GM21360 (cell line): ENCODE results near the gene FTO.

Source experiments
- ATAC-seq: cut with Tn5 transposase; IDR thresholded peaks from one replicate; pipeline ENCODE4 v1.9.1; 2021; ENCODE audit warnings: mild to moderate bottlenecking, moderate library complexity; ENCODE audit not compliant: unreplicated experiment

The FTO gene

DNA sequence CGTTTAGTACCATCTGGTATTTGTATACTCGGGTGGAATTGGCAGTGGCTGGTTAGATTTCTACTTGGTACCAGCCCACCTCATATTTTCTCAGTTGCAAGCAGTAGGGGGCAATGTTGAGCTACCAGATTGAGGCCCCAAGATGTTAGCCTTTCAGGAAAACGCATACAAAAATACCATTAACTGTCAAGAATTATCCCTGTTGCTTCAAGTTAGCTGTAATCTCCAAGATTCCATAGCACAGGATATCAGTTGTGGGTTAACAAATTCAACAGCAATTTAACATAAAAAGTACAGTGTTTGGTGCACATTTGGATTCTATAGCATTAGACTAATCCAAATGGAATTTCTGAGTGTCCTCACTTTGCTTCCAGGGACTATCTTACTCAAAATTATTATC lies 188.2 kb downstream of the FTO start:
- ATAC-seq = no peak

DNA sequence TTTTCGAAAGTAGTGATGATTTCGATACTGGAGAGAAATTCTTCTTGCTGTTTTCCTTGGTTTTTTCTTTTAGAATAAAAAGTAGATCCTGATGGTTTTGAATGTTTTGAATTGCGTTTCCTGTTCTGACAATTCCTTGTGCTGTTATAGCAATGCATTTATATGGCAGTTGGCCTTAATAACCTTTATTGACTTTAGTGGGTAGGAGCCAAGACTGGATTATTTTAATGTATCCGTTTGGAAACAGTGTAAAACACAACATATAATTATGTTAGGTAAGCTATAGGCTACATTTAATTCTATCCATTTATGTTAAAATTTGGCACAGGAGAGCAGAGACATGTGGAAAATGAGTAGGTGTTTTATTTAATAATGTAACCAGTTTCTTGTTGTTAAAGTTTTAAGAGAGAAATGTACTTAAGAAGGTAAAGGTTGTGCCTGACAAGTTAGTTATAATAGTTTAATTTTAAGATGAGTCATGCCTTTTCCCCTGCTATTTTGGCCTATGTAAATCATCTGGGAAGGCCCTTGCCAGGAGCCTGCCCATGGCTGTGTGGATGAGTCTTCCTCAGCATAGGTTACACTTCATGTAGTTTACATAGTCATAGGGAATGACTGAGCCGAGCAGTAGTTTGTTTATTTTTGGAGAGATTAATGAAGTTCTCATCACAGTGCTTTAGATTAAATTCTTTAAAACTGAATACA lies 189.9 kb downstream of the FTO start:
- no peak for ATAC-seq

GRCh38 chr16:53894686-53895085 lies 190.7 kb downstream of the FTO start:
- no peak for ATAC-seq

DNA sequence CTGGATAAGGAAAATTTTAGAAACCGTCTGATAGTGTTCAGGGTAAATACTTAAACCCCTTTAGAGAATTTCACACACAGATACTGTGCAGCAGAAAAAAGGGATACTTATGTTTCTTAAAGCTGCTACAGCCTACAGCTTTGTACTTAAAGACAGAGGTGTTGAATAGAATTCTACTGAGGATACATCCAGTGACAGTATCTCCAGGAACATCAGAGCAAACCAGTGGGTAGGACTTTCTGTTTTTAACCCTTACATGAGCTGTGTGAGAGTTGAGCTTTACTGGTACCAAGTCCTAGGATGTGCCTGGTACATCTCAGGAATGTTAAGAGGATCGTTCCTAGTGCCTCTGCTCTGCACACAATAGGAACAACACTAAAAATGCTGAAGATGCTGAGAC lies 191.5 kb downstream of the FTO start:
- no peak for ATAC-seq

GRCh38 chr16:53895851-53896250 lies 191.9 kb downstream of the FTO start:
- ATAC-seq = no peak

GRCh38 chr16:53896722-53897121 lies 192.8 kb downstream of the FTO start:
- ATAC-seq = no peak

DNA sequence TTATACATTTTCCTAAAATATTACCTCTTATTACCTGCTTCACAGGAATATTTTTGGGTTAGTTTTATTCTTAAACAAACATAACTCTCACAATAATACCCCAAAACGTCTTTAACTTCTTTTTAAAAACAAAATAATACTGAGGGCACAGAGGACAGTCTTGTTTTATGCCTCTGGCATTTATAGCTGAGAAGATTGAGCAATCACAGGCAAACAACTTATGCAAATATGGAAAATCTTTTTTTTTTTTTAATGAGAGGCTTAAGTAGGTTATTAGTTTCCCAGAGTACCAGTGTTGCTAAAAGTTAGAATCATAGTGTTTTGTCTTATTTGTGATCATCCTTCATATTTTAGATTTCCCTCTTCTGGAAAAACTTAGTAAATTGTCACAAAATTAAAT lies 195.0 kb downstream of the FTO start:
- no peak for ATAC-seq

GRCh38 chr16:53899431-53899830 lies 195.5 kb downstream of the FTO start:
- ATAC-seq = no peak

DNA sequence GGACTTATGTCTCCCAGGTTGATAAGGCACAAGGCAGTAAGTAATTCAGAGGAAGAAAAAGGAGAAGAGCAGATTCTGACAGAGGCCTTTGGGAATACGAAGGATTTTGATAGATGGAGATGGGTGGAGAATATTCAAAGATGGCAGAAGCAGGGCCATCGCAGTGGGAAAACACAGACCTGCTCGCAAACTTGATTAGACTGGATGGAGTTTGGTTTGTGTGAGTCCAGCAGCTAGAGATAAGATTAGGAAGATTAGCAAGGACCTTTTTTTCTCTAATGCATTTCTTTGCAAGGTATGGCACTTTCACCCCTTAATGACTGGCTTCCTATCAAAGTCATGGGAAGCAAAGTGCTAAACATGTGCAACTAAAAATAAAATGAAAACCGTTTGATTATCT lies 196.7 kb downstream of the FTO start:
- ATAC-seq = no peak

- ATAC-seq = no peak
These were observed 197.5 kb downstream of the FTO start for GRCh38 chr16:53901408-53901807.

- ATAC-seq = no peak
These were observed 200.6 kb downstream of the FTO start for GRCh38 chr16:53904533-53904932.

GRCh38 chr16:53905028-53905427 lies 201.1 kb downstream of the FTO start:
- no peak for ATAC-seq

GRCh38 chr16:53908731-53909130 lies 204.8 kb downstream of the FTO start:
- no peak for ATAC-seq

DNA sequence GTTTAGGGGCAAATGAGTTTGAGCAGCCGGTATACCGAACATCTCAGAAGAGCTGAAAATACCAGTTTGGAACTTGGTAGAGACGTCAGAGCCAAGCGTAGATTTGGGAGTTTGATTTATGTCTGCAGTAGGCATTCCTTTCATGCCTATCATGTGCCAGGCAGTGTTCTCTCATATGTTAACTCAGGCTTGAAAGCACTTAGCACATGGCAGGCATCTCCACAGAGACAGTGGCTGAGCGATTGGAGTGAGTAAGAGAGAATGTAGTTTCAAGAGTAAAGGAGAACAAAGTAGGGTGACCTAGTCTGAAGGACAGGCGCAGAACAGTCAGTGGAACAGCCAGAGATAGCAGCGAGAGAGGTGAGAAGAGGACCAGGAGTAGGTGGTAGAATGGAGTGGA lies 207.0 kb downstream of the FTO start:
- no peak for ATAC-seq

- ATAC-seq = no peak
These were observed 207.6 kb downstream of the FTO start for GRCh38 chr16:53911513-53911912.

DNA sequence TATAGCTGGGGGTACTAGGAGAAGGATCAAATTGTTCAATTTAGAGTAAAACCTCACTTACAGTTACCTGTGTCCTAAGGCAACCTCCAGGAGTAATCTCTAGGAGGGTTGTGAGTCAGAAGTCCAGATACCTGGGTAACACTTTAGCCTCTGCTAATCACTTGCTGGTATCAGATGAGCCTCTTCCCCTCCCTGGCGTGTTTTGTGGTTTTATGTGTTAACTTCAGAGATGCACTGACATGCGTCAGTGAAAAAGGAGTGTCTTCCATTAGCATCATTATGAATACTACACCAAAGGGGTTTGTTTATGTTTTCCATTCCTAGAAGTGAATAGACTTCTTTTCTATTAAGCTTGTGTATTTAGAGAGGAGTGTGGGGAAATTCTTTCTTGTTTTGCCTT lies 208.2 kb downstream of the FTO start:
- ATAC-seq = no peak

DNA sequence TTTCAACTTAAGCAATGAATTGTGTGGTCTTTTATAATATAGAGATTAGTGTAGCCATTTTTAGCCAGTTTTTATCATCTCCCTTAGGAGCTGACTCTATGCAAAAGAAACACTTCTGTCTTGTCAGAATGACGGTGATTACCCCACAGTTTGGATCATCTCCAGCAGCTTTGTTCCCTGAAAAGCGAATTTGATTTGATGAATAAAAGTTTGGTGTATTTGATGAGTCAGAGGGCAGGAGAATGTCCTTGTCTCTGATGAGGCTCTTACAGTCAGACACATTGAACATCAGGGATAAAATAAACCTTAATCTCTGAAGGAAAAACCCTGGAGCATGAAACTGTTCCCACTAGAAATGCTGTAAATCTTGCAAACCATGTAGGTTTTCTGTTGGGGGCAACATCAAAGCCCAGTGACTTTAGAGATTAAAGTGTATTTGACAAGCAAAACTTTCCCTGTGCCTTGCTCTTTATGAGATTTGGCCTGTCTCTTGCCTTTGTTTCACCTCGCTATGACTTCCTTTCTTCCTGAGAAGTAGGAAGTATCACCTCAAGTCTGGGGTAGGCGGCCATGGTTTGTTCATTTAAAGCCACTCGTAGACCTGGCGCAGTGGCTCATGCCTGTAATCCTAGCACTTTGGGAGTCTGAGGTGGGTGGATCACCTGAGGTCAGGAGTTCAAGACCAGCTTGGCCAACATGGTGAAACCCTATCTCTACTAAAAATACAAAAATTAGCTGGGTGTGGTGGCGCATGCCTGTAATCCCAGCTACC lies 209.3 kb downstream of the FTO start:
- ATAC-seq = no peak

DNA sequence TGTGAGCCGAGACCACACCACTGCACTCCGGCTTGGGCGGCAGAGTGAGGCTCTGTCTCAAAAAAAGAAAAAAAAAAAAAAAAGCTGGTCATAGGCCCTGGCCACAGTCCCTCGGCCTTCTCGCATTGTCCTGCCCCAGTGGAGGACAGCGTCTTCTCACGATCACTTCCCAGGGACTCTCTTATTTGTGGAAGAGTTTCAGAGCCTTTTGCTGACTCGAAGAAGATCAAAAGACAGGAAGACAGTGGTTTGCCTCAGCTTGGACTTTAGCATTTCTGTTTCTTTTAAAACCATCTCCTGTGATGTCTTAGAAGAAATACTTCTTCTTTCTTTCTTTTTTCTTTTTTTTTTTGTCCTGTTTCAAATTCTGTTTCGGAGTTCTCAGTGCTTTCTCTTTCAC lies 210.0 kb downstream of the FTO start:
- no peak for ATAC-seq

GRCh38 chr16:53914736-53915135 lies 210.8 kb downstream of the FTO start:
- ATAC-seq = no peak

DNA sequence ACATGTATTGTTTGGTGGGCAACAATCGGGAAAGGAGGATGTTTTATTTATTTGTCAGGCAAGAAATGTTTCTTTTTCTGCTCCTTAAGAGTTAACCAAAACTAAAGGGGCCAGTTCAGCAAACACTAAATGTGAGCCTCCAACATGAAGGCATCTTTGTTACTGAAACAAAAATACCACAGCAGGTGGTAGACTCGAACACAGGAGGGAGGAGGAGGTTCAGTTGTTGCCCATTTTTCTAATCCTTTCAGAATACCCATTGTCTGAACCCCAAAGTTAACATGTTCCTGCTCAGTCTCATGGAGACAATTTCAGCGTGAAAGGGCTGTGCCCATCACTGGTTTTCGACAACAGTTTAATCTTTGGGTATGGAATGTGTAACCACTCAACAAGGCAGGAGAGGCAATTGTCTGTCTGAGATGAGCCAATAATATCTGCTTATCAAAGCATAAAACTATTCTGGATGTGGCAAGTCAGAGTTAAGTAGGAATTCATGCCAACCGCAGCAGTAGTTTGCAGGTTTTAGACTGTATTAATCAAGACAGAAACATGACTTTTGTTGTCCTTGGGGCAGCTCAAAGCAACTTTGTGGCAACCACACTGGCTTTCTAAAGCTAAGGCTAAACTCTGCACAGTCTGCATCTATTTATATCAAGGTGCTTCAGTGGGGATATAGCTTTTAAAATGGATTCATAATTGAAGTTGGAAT lies 211.7 kb downstream of the FTO start:
- no peak for ATAC-seq

- ATAC-seq = no peak
These were observed 217.0 kb downstream of the FTO start for GRCh38 chr16:53920988-53921387.
